HEK293 (cell line): Measurements from ENCODE around the gene PRKCA.

Experiments
- KLF16 ChIP-seq: fragments of 450-650 bp; formaldehyde crosslinking; IDR thresholded peaks from 2 replicates; pipeline ENCODE4 v1.5.1; 2017; ENCODE audit warnings: missing biosample characterization, missing genetic modification characterization
- REST ChIP-seq: fragments of 450-650 bp; formaldehyde crosslinking; IDR thresholded peaks from 2 replicates; pipeline ENCODE4 v1.5.1; 2016; ENCODE audit warnings: missing biosample characterization, missing genetic modification characterization
- TRIM28 ChIP-seq: IDR thresholded peaks from 2 replicates; pipeline ENCODE4 v1.6.1; 2011; ENCODE audit warnings: low read length, control low read depth, borderline replicate concordance
- ZNF214 ChIP-seq: fragments of 450-650 bp; formaldehyde crosslinking; IDR thresholded peaks from 2 replicates; pipeline ENCODE4 v1.5.1; 2017; ENCODE audit warnings: missing biosample characterization, mild to moderate bottlenecking, missing genetic modification characterization, borderline replicate concordance
- ZNF350 ChIP-seq: fragments of 450-650 bp; formaldehyde crosslinking; IDR thresholded peaks from 2 replicates; pipeline ENCODE4 v1.5.0; 2017; ENCODE audit warnings: missing biosample characterization, mild to moderate bottlenecking, missing genetic modification characterization
- ZNF501 ChIP-seq: fragments of 450-650 bp; formaldehyde crosslinking; IDR thresholded peaks from 2 replicates; pipeline ENCODE4 v1.5.1; 2016; ENCODE audit warnings: missing biosample characterization, missing genetic modification characterization
- ZNF513 ChIP-seq: fragments of 450-650 bp; IDR thresholded peaks from 2 replicates; pipeline ENCODE4 v1.5.1; 2018; ENCODE audit warnings: missing biosample characterization, missing genetic modification characterization
- TF ChIP-seq, protein P1 (sequence below): fragments of 450-650 bp; formaldehyde crosslinking; IDR thresholded peaks from 2 replicates; pipeline ENCODE4 v1.5.1; 2016; ENCODE audit warnings: missing biosample characterization, missing genetic modification characterization

GRCh38 chr17:66319226-66319625, 16.8 kb downstream of the PRKCA start:
- TF ChIP-seq ZNF350 (tag by site-specific recombination) (no peak), ZNF513 (tag by site-specific recombination) (no peak), ZNF501 (tag by site-specific recombination) (no peak), ZNF214 (tag by site-specific recombination) (no peak), KLF16 (tag by site-specific recombination) (no peak), REST (tag by site-specific recombination) (no peak), TRIM28 (no peak)
- TF ChIP-seq, protein P1, sequence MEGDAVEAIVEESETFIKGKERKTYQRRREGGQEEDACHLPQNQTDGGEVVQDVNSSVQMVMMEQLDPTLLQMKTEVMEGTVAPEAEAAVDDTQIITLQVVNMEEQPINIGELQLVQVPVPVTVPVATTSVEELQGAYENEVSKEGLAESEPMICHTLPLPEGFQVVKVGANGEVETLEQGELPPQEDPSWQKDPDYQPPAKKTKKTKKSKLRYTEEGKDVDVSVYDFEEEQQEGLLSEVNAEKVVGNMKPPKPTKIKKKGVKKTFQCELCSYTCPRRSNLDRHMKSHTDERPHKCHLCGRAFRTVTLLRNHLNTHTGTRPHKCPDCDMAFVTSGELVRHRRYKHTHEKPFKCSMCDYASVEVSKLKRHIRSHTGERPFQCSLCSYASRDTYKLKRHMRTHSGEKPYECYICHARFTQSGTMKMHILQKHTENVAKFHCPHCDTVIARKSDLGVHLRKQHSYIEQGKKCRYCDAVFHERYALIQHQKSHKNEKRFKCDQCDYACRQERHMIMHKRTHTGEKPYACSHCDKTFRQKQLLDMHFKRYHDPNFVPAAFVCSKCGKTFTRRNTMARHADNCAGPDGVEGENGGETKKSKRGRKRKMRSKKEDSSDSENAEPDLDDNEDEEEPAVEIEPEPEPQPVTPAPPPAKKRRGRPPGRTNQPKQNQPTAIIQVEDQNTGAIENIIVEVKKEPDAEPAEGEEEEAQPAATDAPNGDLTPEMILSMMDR (tag by site-specific recombination), result no peak
